ENCODE results near the gene B3GAT3.

DNA sequence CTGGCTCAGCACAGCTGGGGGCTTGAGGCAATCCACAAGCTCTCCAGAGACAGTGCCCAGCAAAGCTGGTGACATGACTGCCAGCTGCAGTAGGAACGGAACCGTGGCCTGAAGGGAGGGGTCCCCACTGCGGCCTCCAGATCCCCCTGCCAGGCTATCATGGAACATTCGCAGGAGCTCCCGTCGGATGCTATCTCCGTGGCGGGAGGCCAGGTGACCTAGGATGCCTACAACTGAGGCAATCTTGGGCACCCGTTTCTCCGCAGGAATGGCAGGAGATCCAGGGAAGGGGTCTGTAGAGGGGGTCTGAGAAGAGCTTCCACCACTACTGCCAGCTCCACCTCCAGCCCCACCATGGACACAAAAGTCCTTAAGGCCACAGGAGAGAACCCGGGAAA is 27.2 kb upstream of the B3GAT3 start:
- TF ChIP-seq, protein P1, sequence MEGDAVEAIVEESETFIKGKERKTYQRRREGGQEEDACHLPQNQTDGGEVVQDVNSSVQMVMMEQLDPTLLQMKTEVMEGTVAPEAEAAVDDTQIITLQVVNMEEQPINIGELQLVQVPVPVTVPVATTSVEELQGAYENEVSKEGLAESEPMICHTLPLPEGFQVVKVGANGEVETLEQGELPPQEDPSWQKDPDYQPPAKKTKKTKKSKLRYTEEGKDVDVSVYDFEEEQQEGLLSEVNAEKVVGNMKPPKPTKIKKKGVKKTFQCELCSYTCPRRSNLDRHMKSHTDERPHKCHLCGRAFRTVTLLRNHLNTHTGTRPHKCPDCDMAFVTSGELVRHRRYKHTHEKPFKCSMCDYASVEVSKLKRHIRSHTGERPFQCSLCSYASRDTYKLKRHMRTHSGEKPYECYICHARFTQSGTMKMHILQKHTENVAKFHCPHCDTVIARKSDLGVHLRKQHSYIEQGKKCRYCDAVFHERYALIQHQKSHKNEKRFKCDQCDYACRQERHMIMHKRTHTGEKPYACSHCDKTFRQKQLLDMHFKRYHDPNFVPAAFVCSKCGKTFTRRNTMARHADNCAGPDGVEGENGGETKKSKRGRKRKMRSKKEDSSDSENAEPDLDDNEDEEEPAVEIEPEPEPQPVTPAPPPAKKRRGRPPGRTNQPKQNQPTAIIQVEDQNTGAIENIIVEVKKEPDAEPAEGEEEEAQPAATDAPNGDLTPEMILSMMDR (IDR thresholded peaks at IDR 0.05) = no peak
- no peak for TF ChIP-seq POLR2A (IDR thresholded peaks at IDR 0.05)

Measured in thyroid gland (tissue), 4 donors.